Ovary (tissue), 9 donors: ENCODE data around the gene PPP1R37. TPM values are rescaled to one million over a fixed set of nuclear protein-coding genes. Genes with fewer than 3 reads are reported as not detected.

ENCODE experiments used
- DNase-seq, 5 donors: peaks; one replicate each; pipeline ENCODE4 v3.0.0-alpha.2; 2019 to 2020
- H3K27ac ChIP-seq, 2 donors: fragments of 200-600 bp; one replicate each; pipeline versions ENCODE4 v1.5.1 to v1.8.0; 2019 to 2022
- H3K27me3 ChIP-seq: fragments of 200-600 bp; one replicate; pipeline ENCODE4 v1.8.0; 2022
- H3K36me3 ChIP-seq: fragments of 200-600 bp; sonication (generic); one replicate; pipeline ENCODE4 v1.5.1; 2019
- H3K4me1 ChIP-seq: one replicate; pipeline ENCODE4 v1.8.1; 2013; ENCODE audit warnings: mild to moderate bottlenecking, moderate library complexity; ENCODE audit not compliant: insufficient read depth
- H3K4me3 ChIP-seq: fragments of 200-600 bp; sonication (generic); one replicate; pipeline ENCODE4 v1.5.1; 2017
- H3K9me3 ChIP-seq, 2 donors: fragments of 200-600 bp in 1 of 2; sonication (generic) in 1 of 2; one replicate each; pipeline versions ENCODE4 v1.5.1 to v1.8.1; 2013 to 2019; ENCODE audit warnings: mild to moderate bottlenecking in 1 of 2, moderate library complexity in 1 of 2
- CTCF ChIP-seq, 3 donors: fragments of 450-650 bp in 2 of 3; fragments of 200-600 bp in 1 of 3; IDR thresholded peaks; one replicate each; pipeline versions ENCODE4 v1.5.1 to v1.8.0; 2016 to 2022; ENCODE audit warnings: antibody characterized with exemption in 3 of 3, mild to moderate bottlenecking in 1 of 3
- EP300 ChIP-seq: sonication (generic); formaldehyde crosslinking; IDR thresholded peaks from one replicate; pipeline ENCODE4 v1.6.1; 2017; ENCODE audit warnings: antibody characterized with exemption
- POLR2A ChIP-seq: fragments of 450-650 bp; IDR thresholded peaks from one replicate; pipeline ENCODE4 v1.6.1; 2017; ENCODE audit warnings: antibody characterized with exemption, mild to moderate bottlenecking, moderate library complexity
- WGBS, 3 donors: extraction: QIAGEN DNeasy Blood & Tissue Kit in 1 of 3; methylation state at CpG; one replicate each; pipeline versions ENCODE4 v1.1.5 to v1.1.7; 2013 to 2017; 5-methylcytosine and 5-hydroxymethylcytosine counted together
- intact Hi-C, 4 donors: fragments of 100-400 bp; cut with DNase I; formaldehyde crosslinking; loops; one replicate each; pipeline versions ENCODE4 v1.11.0 to v1.15.1; 2022 to 2023
- polyA plus RNA-seq, 2 donors: library from polyadenylated mRNA; stranded (reverse); fragments of 200-250 nt in 1 of 2; fragments of 350-450 nt in 1 of 2; fragmentation: Illumina TruSeq in 1 of 2; extraction: RNeasy Lipid Tissue Mini Kit (QIAGEN cat#74804) in 1 of 2; gene quantifications; one replicate each; pipeline ENCODE4 v1.2.3, GENCODE V29; 2013 to 2014
- total RNA-seq, 7 donors: library from RNA; depleted of rRNA in 2 of 7; stranded (reverse); fragments of >200 nt in 2 of 7; fragmentation: NEBNext Ultra II Directional in 3 of 7; extraction: Animal tissue kit (Norgen Biotek cat#: 25700) in 3 of 7; gene quantifications; one replicate each; pipeline versions ENCODE4 v1.1.0 to v1.2.4, GENCODE V29; 2016 to 2023
- donor health status: DM: no; HTN: no; CAD: no; lungs with moderate emphysema.
- donor health status: DM: no; HTN: no; CAD: no.
- donor health status: Bipolar disorder and iron deficiency.
- donor health status: DM: yes; HTN: yes; CAD: no.
- donor health status: DM: no; HTN: no; CAD: no.
- donor health status: DM: yes; HTN: yes; CAD: no.

The PPP1R37 gene
- total and polyA plus RNA-seq, 9 donors, result 5.5 to 28.4 (median 20.2) TPM

- Histone ChIP-seq H3K36me3 (no peaks in the 10 kb centered on the region), H3K4me1 (peaks cover 2% of the 10 kb centered on the region), H3K4me3 (no peak overlapping the region), H3K9me3 (no peaks in the 10 kb centered on the region), H3K27ac (no peak overlapping the region), H3K27me3 (no peaks in the 10 kb centered on the region)
- intact Hi-C loops, result no loop called here
- WGBS, 3 donors, result 87 to 93% (median 92%) methylated on average over 6 of the region's 6 CpGs
- DNase-seq, result no peak
- no peak for TF ChIP-seq EP300
- TF ChIP-seq POLR2A, result no peak
- TF ChIP-seq CTCF (IDR thresholded peaks at IDR 0.05), result no peak
These were observed 26.6 kb downstream of the PPP1R37 start for GRCh38 chr19:45119582-45119981.

- no peak overlapping the region for H3K27ac ChIP-seq
- H3K36me3 ChIP-seq, result no peaks in the 10 kb centered on the region
- TF ChIP-seq POLR2A, result no peak
- no peak for TF ChIP-seq EP300
- TF ChIP-seq CTCF (IDR thresholded peaks at IDR 0.05), result no peak
- DNase-seq, result no peak
- no peaks in the 10 kb centered on the region for H3K9me3 ChIP-seq
- H3K4me1 ChIP-seq, result peaks cover 2% of the 10 kb centered on the region
- H3K4me3 ChIP-seq, result no peak overlapping the region
- WGBS, 3 donors, result 79 to 84% (median 83%) methylated on average over 11 of the region's 11 CpGs
- H3K27me3 ChIP-seq, result no peaks in the 10 kb centered on the region
- intact Hi-C loops, result loop anchor here in 1 of 4 donors (2.0 kb wide), 1 partner anchor 67 kb away; no protein-coding TSS in a partner anchor
These were observed 28.9 kb downstream of the PPP1R37 start for GRCh38 chr19:45121827-45122345.

- no peaks in the 10 kb centered on the region for H3K4me1 ChIP-seq
- TF ChIP-seq POLR2A, result no peak
- TF ChIP-seq CTCF (IDR thresholded peaks at IDR 0.05), result no peak
- TF ChIP-seq EP300, result no peak
- H3K9me3 ChIP-seq, result no peaks in the 10 kb centered on the region
- 54 to 71% (median 57%) methylated on average over 6 of the region's 6 CpGs for WGBS, 3 donors
- intact Hi-C loops, result loop anchor here in 1 of 4 donors (2.0 kb wide), 1 partner anchor 66 kb away; no protein-coding TSS in a partner anchor
- DNase-seq, result no peak
- H3K27ac ChIP-seq, result no peak overlapping the region
- H3K27me3 ChIP-seq, result no peaks in the 10 kb centered on the region
- no peak overlapping the region for H3K4me3 ChIP-seq
- H3K36me3 ChIP-seq, result no peaks in the 10 kb centered on the region
These were observed 29.9 kb downstream of the PPP1R37 start for GRCh38 chr19:45122832-45123231.

- no peak for DNase-seq
- intact Hi-C loops, result loop anchor here in 1 of 4 donors (2.0 kb wide), 1 partner anchor 65 kb away; no protein-coding TSS in a partner anchor
- WGBS, 3 donors, result 65 to 69% (median 68%) methylated on average over 9 of the region's 9 CpGs
- no peak overlapping the region for H3K27ac ChIP-seq
- no peaks in the 10 kb centered on the region for H3K9me3 ChIP-seq
- H3K4me3 ChIP-seq, result no peak overlapping the region
- H3K4me1 ChIP-seq, result no peaks in the 10 kb centered on the region
- H3K36me3 ChIP-seq, result no peaks in the 10 kb centered on the region
- H3K27me3 ChIP-seq, result no peaks in the 10 kb centered on the region
- no peak for TF ChIP-seq EP300
- no peak for TF ChIP-seq POLR2A
- no peak for TF ChIP-seq CTCF (IDR thresholded peaks at IDR 0.05)
These were observed 30.5 kb downstream of the PPP1R37 start for GRCh38 chr19:45123440-45123850.
